ENCODE measurements around the gene CTNND2. TPM values are rescaled to one million over a fixed set of nuclear protein-coding genes. Genes with fewer than 3 reads are reported as not detected.

CTNND2 gene
- total RNA-seq, 2 donors from 2014 or later, result not detected

- Mint-ChIP-seq H3K36me3 (ENCODE audit: insufficient read depth in 2 of 2) (no peaks in the 10 kb centered on the region), H3K4me3 (no peak overlapping the region), H3K27ac (no peak overlapping the region), H3K9me3 (no peaks in the 10 kb centered on the region), H3K4me1 (ENCODE audit: low read depth) (no peaks in the 10 kb centered on the region), H3K27me3 (ENCODE audit: low read depth) (peaks cover 8% of the 10 kb centered on the region)
- DNase-seq, result no peak
- ATAC-seq (replicated peaks in 1 of 2), result no peak
Observed at GRCh38 chr5:11056560-11056959, 847.7 kb downstream of the CTNND2 start.

DNA sequence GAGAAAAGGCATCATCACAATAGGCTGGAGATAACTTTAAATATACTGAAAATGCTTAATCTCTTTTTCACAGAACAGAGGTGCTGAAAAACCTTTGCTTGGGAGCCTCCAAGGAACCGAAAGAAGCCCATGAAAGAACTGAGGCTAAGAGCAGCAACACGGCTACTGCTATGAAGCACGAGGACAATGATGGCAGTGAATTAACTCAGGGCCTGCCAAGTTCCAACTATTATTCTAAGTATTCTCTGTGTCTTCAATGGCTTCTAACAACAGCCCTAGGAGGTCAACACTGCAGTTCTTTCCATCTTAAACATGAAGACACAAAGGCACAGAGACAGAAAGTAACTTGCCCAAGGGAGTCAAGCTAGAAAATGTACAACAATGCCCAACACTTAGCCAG, 850.2 kb downstream of the CTNND2 start:
- no peaks in the 10 kb centered on the region for H3K36me3 Mint-ChIP-seq (ENCODE audit: insufficient read depth in 2 of 2)
- no peak overlapping the region for H3K4me3 Mint-ChIP-seq
- H3K9me3 Mint-ChIP-seq, result no peaks in the 10 kb centered on the region
- H3K27me3 Mint-ChIP-seq (ENCODE audit: low read depth), result no peaks in the 10 kb centered on the region
- H3K4me1 Mint-ChIP-seq (ENCODE audit: low read depth), result no peaks in the 10 kb centered on the region
- DNase-seq, result no peak
- ATAC-seq (replicated peaks in 1 of 2), result no peak
- no peak overlapping the region for H3K27ac Mint-ChIP-seq

DNA sequence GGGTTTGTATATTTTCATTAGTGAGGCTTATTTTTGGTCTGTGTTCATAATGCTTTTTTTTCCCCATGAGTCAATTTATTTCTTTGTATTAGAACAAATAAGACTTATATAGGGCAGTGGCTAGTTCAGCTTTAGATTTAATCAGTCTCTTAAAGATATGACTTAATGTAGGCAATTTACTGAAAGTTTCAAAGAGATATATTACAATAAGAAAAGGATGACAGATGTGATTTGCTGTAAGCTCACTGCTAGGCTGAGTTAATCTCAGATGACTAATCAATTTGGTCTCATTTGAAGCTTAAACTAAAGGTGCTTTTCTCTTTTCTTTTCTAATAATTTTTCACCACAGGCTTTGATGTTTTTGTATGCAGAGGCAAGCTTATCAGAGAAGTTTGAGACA, 851.4 kb downstream of the CTNND2 start:
- DNase-seq (no peak), ATAC-seq (replicated peaks in 1 of 2) (no peak)
- Mint-ChIP-seq H3K4me3 (no peak overlapping the region), H3K27ac (no peak overlapping the region), H3K9me3 (no peaks in the 10 kb centered on the region), H3K27me3 (ENCODE audit: low read depth) (no peaks in the 10 kb centered on the region), H3K36me3 (ENCODE audit: insufficient read depth in 2 of 2) (no peaks in the 10 kb centered on the region), H3K4me1 (ENCODE audit: low read depth) (no peaks in the 10 kb centered on the region)

- H3K4me1 Mint-ChIP-seq (ENCODE audit: low read depth), result no peaks in the 10 kb centered on the region
- DNase-seq, result no peak
- H3K4me3 Mint-ChIP-seq, result no peak overlapping the region
- H3K36me3 Mint-ChIP-seq (ENCODE audit: insufficient read depth in 2 of 2), result no peaks in the 10 kb centered on the region
- no peaks in the 10 kb centered on the region for H3K27me3 Mint-ChIP-seq (ENCODE audit: low read depth)
- H3K9me3 Mint-ChIP-seq, result no peaks in the 10 kb centered on the region
- no peak overlapping the region for H3K27ac Mint-ChIP-seq
- no peak for ATAC-seq (replicated peaks in 1 of 2)
Observed at GRCh38 chr5:11050596-11051304, 853.5 kb downstream of the CTNND2 start.

- ATAC-seq (replicated peaks in 1 of 2), result no peak
- Mint-ChIP-seq H3K4me3 (no peak overlapping the region), H3K4me1 (ENCODE audit: low read depth) (no peaks in the 10 kb centered on the region), H3K9me3 (no peaks in the 10 kb centered on the region), H3K27me3 (ENCODE audit: low read depth) (no peaks in the 10 kb centered on the region), H3K36me3 (ENCODE audit: insufficient read depth in 2 of 2) (no peaks in the 10 kb centered on the region), H3K27ac (no peak overlapping the region)
- no peak for DNase-seq
Observed at GRCh38 chr5:11048760-11049159, 855.5 kb downstream of the CTNND2 start.

DNA sequence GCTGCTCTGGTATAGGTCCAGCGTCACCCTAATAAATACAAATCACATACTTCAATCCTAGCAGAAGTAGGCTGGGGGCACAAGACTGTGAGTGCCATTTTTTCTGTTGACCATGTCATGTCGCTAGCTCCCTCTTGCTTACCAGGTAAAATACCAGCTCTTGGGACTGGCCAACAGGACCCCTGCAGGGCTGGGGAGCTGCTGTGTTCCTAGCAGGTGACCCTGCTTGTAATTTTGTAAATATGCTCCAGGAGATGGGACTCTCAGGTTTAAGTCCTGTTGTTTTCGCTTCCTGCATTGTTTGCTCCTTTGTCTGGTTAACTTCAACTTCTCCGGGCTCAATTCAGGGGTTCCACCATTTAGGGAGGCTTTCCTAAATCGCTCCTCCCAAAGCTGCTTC, 856.6 kb downstream of the CTNND2 start:
- ATAC-seq (replicated peaks in 1 of 2), result no peak
- no peaks in the 10 kb centered on the region for H3K4me1 Mint-ChIP-seq (ENCODE audit: low read depth)

DNA sequence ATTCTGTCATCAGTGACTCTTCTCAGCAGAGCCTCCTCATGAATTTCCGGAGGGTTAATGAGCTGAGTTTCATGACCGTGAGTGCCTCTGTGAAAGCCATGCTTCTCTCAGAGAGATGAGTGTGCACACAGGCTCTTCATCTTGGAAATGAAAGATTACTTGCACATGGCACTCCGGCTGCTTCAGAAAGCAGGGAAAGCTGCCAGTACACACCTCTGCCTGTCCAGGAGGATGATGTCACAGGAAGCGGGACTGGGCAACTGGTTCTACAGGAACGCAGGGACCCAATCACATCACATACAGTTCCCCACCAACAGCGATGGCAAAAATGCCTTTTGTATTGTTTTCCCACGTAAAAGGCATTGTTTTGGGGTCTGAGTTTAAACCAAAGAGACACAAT, 857.2 kb downstream of the CTNND2 start:
- H3K4me1 Mint-ChIP-seq (ENCODE audit: low read depth), result no peaks in the 10 kb centered on the region
- H3K9me3 Mint-ChIP-seq, result no peaks in the 10 kb centered on the region
- DNase-seq (no peak), ATAC-seq (replicated peaks in 1 of 2) (no peak)
- no peak overlapping the region for H3K4me3 Mint-ChIP-seq
- no peaks in the 10 kb centered on the region for H3K36me3 Mint-ChIP-seq (ENCODE audit: insufficient read depth in 2 of 2)
- no peaks in the 10 kb centered on the region for H3K27me3 Mint-ChIP-seq (ENCODE audit: low read depth)
- no peak overlapping the region for H3K27ac Mint-ChIP-seq

More for the DNA sequence above, 856.6 kb downstream of the CTNND2 start:
- Mint-ChIP-seq H3K27me3 (ENCODE audit: low read depth) (no peaks in the 10 kb centered on the region), H3K36me3 (ENCODE audit: insufficient read depth in 2 of 2) (no peaks in the 10 kb centered on the region), H3K4me3 (no peak overlapping the region), H3K27ac (no peak overlapping the region), H3K9me3 (no peaks in the 10 kb centered on the region)
- no peak for DNase-seq

DNA sequence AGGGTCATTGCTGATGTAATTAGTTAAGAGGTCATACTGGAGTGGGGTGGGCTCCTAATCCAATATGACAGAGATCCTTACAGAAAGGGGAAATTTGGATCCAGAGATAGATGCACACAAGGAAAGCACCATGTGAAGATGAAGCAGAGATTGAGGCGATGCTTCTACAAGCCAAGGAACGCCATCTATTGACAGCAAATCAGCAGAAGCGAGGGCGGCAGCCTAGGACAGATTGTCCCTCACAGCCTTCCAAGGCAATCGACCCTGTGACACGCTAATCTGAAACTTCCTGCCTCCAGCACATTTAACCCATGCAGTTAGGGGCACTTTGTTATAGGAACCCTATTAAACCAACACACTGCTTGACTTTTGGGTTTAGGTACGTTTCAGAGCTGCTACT, 858.1 kb downstream of the CTNND2 start:
- no peaks in the 10 kb centered on the region for H3K9me3 Mint-ChIP-seq
- H3K4me3 Mint-ChIP-seq, result no peak overlapping the region
- ATAC-seq (replicated peaks in 1 of 2) (no peak), DNase-seq (no peak)
- no peaks in the 10 kb centered on the region for H3K27me3 Mint-ChIP-seq (ENCODE audit: low read depth)
- H3K27ac Mint-ChIP-seq, result no peak overlapping the region
- H3K4me1 Mint-ChIP-seq (ENCODE audit: low read depth), result no peaks in the 10 kb centered on the region
- H3K36me3 Mint-ChIP-seq (ENCODE audit: insufficient read depth in 2 of 2), result no peaks in the 10 kb centered on the region

- ATAC-seq (replicated peaks in 1 of 2) (no peak), DNase-seq (no peak)
- no peaks in the 10 kb centered on the region for H3K27me3 Mint-ChIP-seq (ENCODE audit: low read depth)
- H3K9me3 Mint-ChIP-seq, result no peaks in the 10 kb centered on the region
- H3K4me3 Mint-ChIP-seq, result no peak overlapping the region
- H3K36me3 Mint-ChIP-seq (ENCODE audit: insufficient read depth in 2 of 2), result no peaks in the 10 kb centered on the region
- H3K4me1 Mint-ChIP-seq (ENCODE audit: low read depth), result no peaks in the 10 kb centered on the region
- no peak overlapping the region for H3K27ac Mint-ChIP-seq
Observed at GRCh38 chr5:11045411-11045810, 858.8 kb downstream of the CTNND2 start.

DNA sequence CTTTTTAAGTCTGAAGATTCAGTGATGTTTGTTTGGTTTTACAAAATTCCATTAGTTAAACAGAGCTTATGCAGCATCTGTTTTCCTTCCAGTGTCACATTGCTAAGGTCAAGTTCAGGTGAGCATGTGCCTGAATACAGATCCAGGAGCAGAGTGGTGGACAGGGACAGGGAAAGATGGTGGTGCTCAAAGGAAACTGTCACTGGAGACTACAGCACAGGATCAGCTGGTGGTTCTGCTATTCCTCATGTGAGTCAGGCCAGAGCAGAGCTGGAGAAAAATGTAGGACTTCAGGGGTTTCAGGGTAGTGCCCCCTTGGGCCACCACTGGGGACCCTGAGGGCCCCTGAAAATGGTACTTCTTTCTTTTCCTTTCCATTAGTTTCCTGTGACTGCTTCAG, 859.7 kb downstream of the CTNND2 start:
- no peak for DNase-seq
- no peaks in the 10 kb centered on the region for H3K9me3 Mint-ChIP-seq
- H3K27ac Mint-ChIP-seq, result no peak overlapping the region
- H3K36me3 Mint-ChIP-seq (ENCODE audit: insufficient read depth in 2 of 2), result no peaks in the 10 kb centered on the region
- no peaks in the 10 kb centered on the region for H3K27me3 Mint-ChIP-seq (ENCODE audit: low read depth)
- H3K4me3 Mint-ChIP-seq, result no peak overlapping the region
- no peak for ATAC-seq (replicated peaks in 1 of 2)
- no peaks in the 10 kb centered on the region for H3K4me1 Mint-ChIP-seq (ENCODE audit: low read depth)

DNA sequence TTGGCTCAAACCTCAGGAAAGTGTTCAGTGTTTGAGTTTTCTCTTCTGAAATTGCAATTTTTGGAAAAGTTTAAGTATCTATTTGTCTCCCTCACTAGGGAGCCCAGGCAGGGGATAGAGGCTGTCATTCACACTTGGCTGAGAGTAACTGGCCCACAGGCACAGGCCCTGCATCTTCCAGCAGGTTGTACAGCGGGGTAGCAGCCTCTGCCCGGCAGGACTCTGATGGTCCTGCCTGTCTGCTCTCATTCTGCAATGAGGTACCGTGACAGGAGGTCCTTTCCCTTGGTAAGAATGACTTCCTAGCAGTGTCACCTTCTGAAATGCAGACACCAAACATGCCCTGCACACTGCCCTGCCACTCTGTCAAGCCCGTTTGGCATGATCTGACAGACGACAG, 860.4 kb downstream of the CTNND2 start:
- Mint-ChIP-seq H3K4me1 (ENCODE audit: low read depth) (no peaks in the 10 kb centered on the region), H3K36me3 (ENCODE audit: insufficient read depth in 2 of 2) (no peaks in the 10 kb centered on the region), H3K9me3 (no peaks in the 10 kb centered on the region), H3K27me3 (ENCODE audit: low read depth) (no peaks in the 10 kb centered on the region), H3K4me3 (no peak overlapping the region), H3K27ac (no peak overlapping the region)
- no peak for DNase-seq
- no peak for ATAC-seq (replicated peaks in 1 of 2)

DNA sequence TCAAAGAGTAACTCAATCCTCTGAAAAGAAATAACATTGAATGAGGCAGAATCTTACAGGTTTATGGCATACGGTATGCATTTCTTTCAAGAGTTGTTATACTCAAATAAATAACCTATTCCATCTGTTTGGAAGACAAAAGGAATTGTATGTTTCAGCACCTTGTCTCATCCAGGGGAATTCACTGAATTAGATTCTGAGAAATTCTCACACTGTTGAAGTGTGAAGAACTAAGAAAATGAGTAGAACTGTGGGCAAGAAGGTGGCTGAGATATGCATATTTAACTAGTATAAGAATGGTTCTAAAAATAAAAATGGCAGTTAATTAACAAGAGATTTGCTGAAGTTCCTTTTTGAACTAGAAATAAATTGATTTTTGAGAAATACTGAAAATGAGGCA, 863.9 kb downstream of the CTNND2 start:
- Mint-ChIP-seq H3K36me3 (ENCODE audit: insufficient read depth in 2 of 2) (no peaks in the 10 kb centered on the region), H3K27ac (no peak overlapping the region), H3K4me1 (ENCODE audit: low read depth) (no peaks in the 10 kb centered on the region), H3K4me3 (no peak overlapping the region), H3K27me3 (ENCODE audit: low read depth) (no peaks in the 10 kb centered on the region), H3K9me3 (no peaks in the 10 kb centered on the region)
- DNase-seq (no peak), ATAC-seq (replicated peaks in 1 of 2) (no peak)

DNA sequence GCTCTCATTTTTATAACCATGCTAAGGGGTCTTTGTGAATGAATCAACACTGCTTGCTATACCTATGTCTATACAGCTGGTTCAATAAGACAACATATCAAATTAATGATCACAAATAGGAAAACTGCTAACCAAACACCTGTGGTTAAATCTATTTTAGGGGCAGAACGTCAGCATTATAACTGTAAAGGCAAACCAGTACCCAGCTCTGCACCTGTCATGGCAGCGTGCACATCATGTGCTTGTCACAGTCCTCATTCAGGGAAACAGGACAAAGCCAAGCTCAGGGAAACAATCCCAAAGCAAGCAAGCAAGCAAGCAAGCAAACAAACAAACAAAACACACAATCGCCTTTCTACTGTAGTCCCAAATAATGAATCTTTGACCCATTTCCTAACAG, 865.5 kb downstream of the CTNND2 start:
- no peaks in the 10 kb centered on the region for H3K36me3 Mint-ChIP-seq (ENCODE audit: insufficient read depth in 2 of 2)
- H3K4me3 Mint-ChIP-seq, result no peak overlapping the region
- no peak overlapping the region for H3K27ac Mint-ChIP-seq
- DNase-seq (no peak), ATAC-seq (replicated peaks in 1 of 2) (no peak)
- no peaks in the 10 kb centered on the region for H3K4me1 Mint-ChIP-seq (ENCODE audit: low read depth)
- H3K27me3 Mint-ChIP-seq (ENCODE audit: low read depth), result no peaks in the 10 kb centered on the region
- no peaks in the 10 kb centered on the region for H3K9me3 Mint-ChIP-seq

- Mint-ChIP-seq H3K4me3 (no peak overlapping the region), H3K27me3 (ENCODE audit: low read depth) (no peaks in the 10 kb centered on the region), H3K9me3 (no peaks in the 10 kb centered on the region), H3K36me3 (ENCODE audit: insufficient read depth in 2 of 2) (no peaks in the 10 kb centered on the region), H3K27ac (no peak overlapping the region), H3K4me1 (ENCODE audit: low read depth) (no peaks in the 10 kb centered on the region)
- no peak for DNase-seq
- no peak for ATAC-seq (replicated peaks in 1 of 2)
Observed at GRCh38 chr5:11037941-11038340, 866.3 kb downstream of the CTNND2 start.

All from activated T-cell treated with anti-CD3 and anti-CD28 coated beads, Interleukin-2, amount 50 U/mL, for 72 hours (primary cell).